Esophagus squamous epithelium (tissue), 4 donors: ENCODE results near the gene HSPA13.
A peak's percentile ranks its signal among the peaks of the same experiment; 100 is the strongest.

Experiments used
- CTCF ChIP-seq, 6 experiments: fragments of 450-650 bp in 4 of 6; fragments of 200-600 bp in 2 of 6; sonication (generic) in 2 of 6; IDR thresholded peaks; one replicate each; pipeline ENCODE4 v1.5.1; 2016 to 2019; ENCODE audit warnings: antibody characterized with exemption in 6 of 6, mild to moderate bottlenecking in 4 of 6, moderate library complexity in 4 of 6
- POLR2A ChIP-seq, 4 donors: fragments of 450-650 bp; IDR thresholded peaks; one replicate each; pipeline ENCODE4 v1.6.1; 2017; ENCODE audit warnings: antibody characterized with exemption in 4 of 4, mild to moderate bottlenecking in 4 of 4, moderate library complexity in 3 of 4

- no peak for TF ChIP-seq CTCF (IDR thresholded peaks at IDR 0.05)
- peak in 1 of 4 donors; percentile 27 for TF ChIP-seq POLR2A (IDR thresholded peaks at IDR 0.05)
Observed at GRCh38 chr21:14383596-14384180, 742 bp upstream of the HSPA13 start.
